SK-N-SH treated with all-trans-retinoic acid at 6 μM for 48 hours (cell line): ENCODE results near the gene C2orf69.

ENCODE experiments used
- ATAC-seq: fragments of 200-7000 bp; cut with Tn5 transposase; 3 replicates; pipeline ENCODE4 v1.9.1; 2020; ENCODE audit warnings: mild to moderate bottlenecking, moderate library complexity
- ARNTL ChIP-seq: fragments of 450-650 bp; formaldehyde crosslinking; IDR thresholded peaks from 2 replicates; pipeline ENCODE4 v1.5.0; 2020; ENCODE audit warnings: low read depth, mild to moderate bottlenecking, moderate library complexity, borderline replicate concordance
- BACH2 ChIP-seq: fragments of 250-450 bp; sonication (Bioruptor Pico); IDR thresholded peaks from 2 replicates; pipeline ENCODE4 v1.9.0; 2021; ENCODE audit warnings: mild to moderate bottlenecking, borderline replicate concordance
- CREB5 ChIP-seq: fragments of 250-450 bp; sonication (Bioruptor Pico); IDR thresholded peaks from 2 replicates; pipeline ENCODE4 v1.5.1; 2020; ENCODE audit warnings: low read depth, mild to moderate bottlenecking, moderate library complexity
- CSDC2 ChIP-seq: fragments of 250-450 bp; sonication (Bioruptor Pico); IDR thresholded peaks from 2 replicates; pipeline ENCODE4 v1.5.0; 2020; ENCODE audit warnings: mild to moderate bottlenecking, moderate library complexity
- CSRNP3 ChIP-seq: fragments of 250-450 bp; sonication (Bioruptor Pico); IDR thresholded peaks from 2 replicates; pipeline ENCODE4 v1.5.1; 2021; ENCODE audit warnings: mild to moderate bottlenecking, moderate library complexity
- ESRRG ChIP-seq: fragments of 250-450 bp; sonication (Bioruptor Pico); IDR thresholded peaks from 2 replicates; pipeline ENCODE4 v1.6.1; 2021; ENCODE audit warnings: mild to moderate bottlenecking
- GLIS3 ChIP-seq: fragments of 250-450 bp; sonication (Bioruptor Pico); IDR thresholded peaks from 2 replicates; pipeline ENCODE4 v1.5.0; 2020; ENCODE audit warnings: mild to moderate bottlenecking, moderate library complexity
- ISL1 ChIP-seq: fragments of 250-450 bp; sonication (Bioruptor Pico); IDR thresholded peaks from 2 replicates; pipeline ENCODE4 v2.1.2; 2022; ENCODE audit warnings: mild to moderate bottlenecking, moderate library complexity
- POU6F1 ChIP-seq: fragments of 250-450 bp; sonication (Bioruptor Pico); IDR thresholded peaks from 2 replicates; pipeline ENCODE4 v1.8.0; 2021; ENCODE audit warnings: low read depth, mild to moderate bottlenecking, moderate library complexity, borderline replicate concordance
- PPARA ChIP-seq: fragments of 250-450 bp; sonication (Bioruptor Pico); IDR thresholded peaks from 2 replicates; pipeline ENCODE4 v1.5.0; 2020; ENCODE audit warnings: mild to moderate bottlenecking, borderline replicate concordance
- RARB ChIP-seq: fragments of 250-450 bp; sonication (Bioruptor Pico); IDR thresholded peaks from 2 replicates; pipeline ENCODE4 v1.8.0; 2021; ENCODE audit warnings: mild to moderate bottlenecking, moderate library complexity
- SNAI2 ChIP-seq: fragments of 250-450 bp; sonication (Bioruptor Pico); IDR thresholded peaks from 2 replicates; pipeline ENCODE4 v1.5.0; 2020; ENCODE audit warnings: mild to moderate bottlenecking, moderate library complexity
- TCF4 ChIP-seq: fragments of 250-450 bp; sonication (Bioruptor Pico); IDR thresholded peaks from 2 replicates; pipeline ENCODE4 v1.8.0; 2021; ENCODE audit warnings: mild to moderate bottlenecking, moderate library complexity, borderline replicate concordance
- TOX ChIP-seq: fragments of 250-450 bp; sonication (Bioruptor Pico); IDR thresholded peaks from 2 replicates; pipeline ENCODE4 v1.8.0; 2021; ENCODE audit warnings: mild to moderate bottlenecking, moderate library complexity, borderline replicate concordance
- TSHZ2 ChIP-seq: fragments of 250-450 bp; sonication (Bioruptor Pico); IDR thresholded peaks from 2 replicates; pipeline ENCODE4 v1.5.0; 2020; ENCODE audit warnings: mild to moderate bottlenecking, moderate library complexity
- ZC3H10 ChIP-seq: fragments of 250-450 bp; sonication (Bioruptor Pico); IDR thresholded peaks from 2 replicates; pipeline ENCODE4 v1.5.1; 2021; ENCODE audit warnings: mild to moderate bottlenecking, moderate library complexity
- ZFP3 ChIP-seq: fragments of 250-450 bp; sonication (Bioruptor Pico); IDR thresholded peaks from 2 replicates; pipeline ENCODE4 v1.5.0; 2020; ENCODE audit warnings: mild to moderate bottlenecking, moderate library complexity
- ZFP30 ChIP-seq: fragments of 450-650 bp; formaldehyde crosslinking; IDR thresholded peaks from 2 replicates; pipeline ENCODE4 v1.5.0; 2022; ENCODE audit warnings: mild to moderate bottlenecking, moderate library complexity
- ZNF565 ChIP-seq: fragments of 450-650 bp; formaldehyde crosslinking; conservative IDR thresholded peaks from 2 replicates; pipeline ENCODE4 v1.5.0; 2020; ENCODE audit warnings: low read depth, mild to moderate bottlenecking, moderate library complexity
- ZNF70 ChIP-seq: fragments of 450-650 bp; formaldehyde crosslinking; IDR thresholded peaks from 2 replicates; pipeline ENCODE4 v1.5.0; 2020; ENCODE audit warnings: mild to moderate bottlenecking, moderate library complexity
- ZNF8 ChIP-seq: fragments of 450-650 bp; formaldehyde crosslinking; IDR thresholded peaks from 2 replicates; pipeline ENCODE4 v1.5.0; 2020; ENCODE audit warnings: mild to moderate bottlenecking, moderate library complexity

The C2orf69 gene

GRCh38 chr2:199883474-199884212, 27.4 kb upstream of the C2orf69 start (continued):
- TF ChIP-seq TSHZ2 (CRISPR knock-in tag), result no peak
- TF ChIP-seq POU6F1, result no peak
- TF ChIP-seq ZNF70 (CRISPR knock-in tag), result no peak

- ATAC-seq, result no peak
- TF ChIP-seq TSHZ2 (CRISPR knock-in tag) (no peak), ARNTL (no peak), ISL1 (CRISPR knock-in tag) (no peak), CSDC2 (CRISPR knock-in tag) (no peak), RARB (CRISPR knock-in tag) (no peak), ZFP30 (no peak), ZC3H10 (CRISPR knock-in tag) (no peak)
Observed at GRCh38 chr2:199895406-199895805, 15.7 kb upstream of the C2orf69 start.

GRCh38 chr2:199896617-199897016, 14.5 kb upstream of the C2orf69 start:
- ATAC-seq, result no peak

GRCh38 chr2:199901942-199902341, 9.2 kb upstream of the C2orf69 start:
- no peak for ATAC-seq

More at GRCh38 chr2:199896617-199897016, 14.5 kb upstream of the C2orf69 start:
- no peak for TF ChIP-seq BACH2 (CRISPR knock-in tag)
- TF ChIP-seq ZNF565 (CRISPR knock-in tag), result no peak
- TF ChIP-seq ARNTL, result no peak
- no peak for TF ChIP-seq ZFP30
- no peak for TF ChIP-seq SNAI2

GRCh38 chr2:199902486-199903110, 8.5 kb upstream of the C2orf69 start:
- ATAC-seq, result no peak
- TF ChIP-seq ZFP30 (no peak), SNAI2 (no peak), TCF4 (no peak), TOX (no peak), ARNTL (no peak), CSRNP3 (CRISPR knock-in tag) (no peak), ISL1 (CRISPR knock-in tag) (no peak), CSDC2 (CRISPR knock-in tag) (no peak), ZC3H10 (CRISPR knock-in tag) (no peak), ZFP3 (CRISPR knock-in tag) (no peak), PPARA (no peak), CREB5 (CRISPR knock-in tag) (no peak), ZNF8 (CRISPR knock-in tag) (no peak), BACH2 (CRISPR knock-in tag) (no peak), ZNF565 (CRISPR knock-in tag) (no peak), GLIS3 (CRISPR knock-in tag) (no peak), ESRRG (no peak)

More at GRCh38 chr2:199901942-199902341, 9.2 kb upstream of the C2orf69 start:
- TF ChIP-seq SNAI2 (no peak), ZFP3 (CRISPR knock-in tag) (no peak), ESRRG (no peak)
